OCI-LY7 (cell line): ENCODE measurements around the gene TDRD15. TPM values are rescaled to one million over a fixed set of nuclear protein-coding genes. Genes with fewer than 3 reads are reported as not detected.
"Not testable (repeated sequence)": the region's sequence is repeated elsewhere in the genome, so short reads cannot be mapped to it uniquely, and the experiment has no call there.

ENCODE experiments used
- BruUV-seq: library from RNA; stranded (reverse); fragments of 400-500 nt; replicated peaks from 2 replicates; lab custom pipeline; 2021; lab: Mats Ljungman, UMichigan
- CTCF ChIA-PET: fragments of 300-600 bp; sonication (Branson Sonifier 250); formaldehyde crosslinking; loops from one replicate; lab custom pipeline; 2022; ENCODE audit warnings: antibody characterized with exemption; ENCODE audit not compliant: unreplicated experiment; lab: Charles Lee
- POLR2A ChIA-PET: fragments of 300-600 bp; sonication (Branson Sonifier 250); formaldehyde crosslinking; loops from one replicate; lab custom pipeline; 2022; ENCODE audit warnings: antibody characterized with exemption; lab: Charles Lee
- DNase-seq: peaks from one replicate; pipeline ENCODE4 v3.0.0-alpha.2; 2015; ENCODE audit warnings: low spot score
- H2AFZ ChIP-seq: fragments of 200-600 bp; sonication (generic), shearing (Covaris generic); 2 replicates; pipeline ENCODE4 v1.6.1; 2014; ENCODE audit warnings: mild to moderate bottlenecking, antibody characterized with exemption, low read length, moderate library complexity
- H3K27ac ChIP-seq: fragments of 200-600 bp; sonication (generic); 2 replicates; pipeline ENCODE4 v1.5.1; 2014; ENCODE audit warnings: mixed run types, low read depth, mild to moderate bottlenecking, moderate library complexity, low read length, inconsistent platforms; ENCODE audit not compliant: poor library complexity, severe bottlenecking
- H3K36me3 ChIP-seq: fragments of 200-600 bp; sonication (generic); 2 replicates; pipeline ENCODE4 v1.6.1; 2014; ENCODE audit warnings: mild to moderate bottlenecking, antibody characterized with exemption, low read length, moderate library complexity, mixed read lengths; ENCODE audit not compliant: insufficient read depth
- H3K4me1 ChIP-seq: fragments of 200-600 bp; sonication (generic); 2 replicates; pipeline ENCODE4 v1.5.1; 2014; ENCODE audit warnings: mild to moderate bottlenecking, low read length; ENCODE audit not compliant: insufficient read depth, poor library complexity, severe bottlenecking
- H3K4me2 ChIP-seq: fragments of 200-600 bp; sonication (generic); 2 replicates; pipeline ENCODE4 v1.6.1; 2014; ENCODE audit warnings: mild to moderate bottlenecking, low read length
- H3K4me3 ChIP-seq: fragments of 200-600 bp; sonication (generic); 2 replicates; pipeline ENCODE4 v1.5.1; 2014; ENCODE audit warnings: mild to moderate bottlenecking, low read depth, low read length; ENCODE audit not compliant: poor library complexity, severe bottlenecking
- H3K79me2 ChIP-seq: fragments of 200-600 bp; sonication (generic); 2 replicates; pipeline ENCODE4 v1.6.1; 2016; ENCODE audit warnings: low read depth, mild to moderate bottlenecking, low read length, moderate library complexity, mixed read lengths; ENCODE audit not compliant: insufficient read depth
- H3K9me2 ChIP-seq: fragments of 200-600 bp; sonication (generic); 2 replicates; pipeline ENCODE4 v1.6.1; 2016; ENCODE audit warnings: mild to moderate bottlenecking, low read length, mixed read lengths; ENCODE audit not compliant: insufficient read depth
- H3K9me3 ChIP-seq: fragments of 200-600 bp; sonication (generic); 2 replicates; pipeline ENCODE4 v1.6.1; 2014; ENCODE audit warnings: mild to moderate bottlenecking, mixed run types, low read length, mixed read lengths
- H4K20me1 ChIP-seq: fragments of 200-600 bp; sonication (generic); 2 replicates; pipeline ENCODE4 v1.6.1; 2014; ENCODE audit warnings: mild to moderate bottlenecking, antibody characterized with exemption, low read length, moderate library complexity, mixed read lengths; ENCODE audit not compliant: insufficient read depth
- CTCF ChIP-seq: fragments of 200-600 bp; sonication (generic); conservative IDR thresholded peaks from 2 replicates; pipeline ENCODE4 v1.5.1; 2014; ENCODE audit warnings: mild to moderate bottlenecking, antibody characterized with exemption, low read length, moderate library complexity, mixed read lengths
- EZH2phosphoT487 ChIP-seq: fragments of 200-600 bp; sonication (generic); IDR thresholded peaks from 2 replicates; pipeline ENCODE4 v1.6.1; 2018; ENCODE audit warnings: low read depth, borderline replicate concordance, mild to moderate bottlenecking, mixed run types, antibody characterized with exemption, low read length, moderate library complexity, mixed read lengths
- intact Hi-C: fragments of 100-400 bp; cut with micrococcal nuclease; formaldehyde crosslinking; loops from one replicate; pipeline ENCODE4 v1.10.0; 2022; ENCODE audit not compliant: unreplicated experiment
- total RNA-seq, 2 experiments: library from RNA; depleted of rRNA in 1 of 2; stranded (reverse); fragments of >200 nt in 1 of 2; shearing (Covaris generic) in 1 of 2; gene quantifications; 2 replicates each; pipeline ENCODE4 v1.2.3, GENCODE V29; 2014 to 2022

The TDRD15 gene
- total RNA-seq, 2 experiments from 2014 or later: not detected

DNA sequence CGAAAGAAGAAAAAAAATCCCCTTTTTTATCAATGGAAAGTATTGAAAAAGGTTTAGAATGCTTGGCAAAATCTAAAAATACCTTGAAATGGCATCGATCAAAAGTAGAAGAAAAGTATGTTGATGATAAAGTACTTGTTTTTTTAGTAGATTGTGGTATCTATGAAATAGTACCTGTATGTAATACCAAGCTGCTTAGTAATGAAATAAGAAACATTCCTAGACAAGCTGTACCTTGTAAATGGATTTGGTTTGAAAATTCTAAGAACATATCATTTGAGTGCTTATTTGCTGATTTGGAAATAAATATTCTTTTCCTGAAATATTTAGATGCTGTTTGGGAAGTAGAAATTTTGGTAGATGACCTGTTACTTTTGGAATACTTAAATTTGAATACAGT lies 18.4 kb downstream of the TDRD15 start:
- Histone ChIP-seq H2AFZ (no peak overlapping the region), H3K9me2 (no peaks in the 10 kb centered on the region), H3K4me2 (no peak overlapping the region), H4K20me1 (no peaks in the 10 kb centered on the region), H3K36me3 (no peaks in the 10 kb centered on the region), H3K27ac (no peak overlapping the region), H3K79me2 (no peaks in the 10 kb centered on the region), H3K4me3 (no peak overlapping the region), H3K9me3 (no peaks in the 10 kb centered on the region), H3K4me1 (no peaks in the 10 kb centered on the region)
- intact Hi-C loops: no loop called here
- CTCF ChIA-PET: no interaction called here
- BruUV-seq: no TSS peak
- POLR2A ChIA-PET: no interaction called here
- DNase-seq: no peak
- no peak for TF ChIP-seq EZH2phosphoT487
- TF ChIP-seq CTCF: no peak

GRCh38 chr2:21146638-21147037 lies 22.9 kb downstream of the TDRD15 start:
- no peak for TF ChIP-seq EZH2phosphoT487
- TF ChIP-seq CTCF: no peak
- intact Hi-C loops: no loop called here
- H3K36me3 ChIP-seq: no peaks in the 10 kb centered on the region
- no peak overlapping the region for H2AFZ ChIP-seq
- H3K9me2 ChIP-seq: no peaks in the 10 kb centered on the region
- CTCF ChIA-PET: no interaction called here
- no peaks in the 10 kb centered on the region for H3K79me2 ChIP-seq
- BruUV-seq: no TSS peak
- no peaks in the 10 kb centered on the region for H3K4me1 ChIP-seq
- H4K20me1 ChIP-seq: no peaks in the 10 kb centered on the region
- no peaks in the 10 kb centered on the region for H3K9me3 ChIP-seq
- H3K4me3 ChIP-seq: no peak overlapping the region
- no peak for DNase-seq
- H3K27ac ChIP-seq: no peak overlapping the region
- no peak overlapping the region for H3K4me2 ChIP-seq
- POLR2A ChIA-PET: no interaction called here

GRCh38 chr2:21148718-21149117 lies 24.9 kb downstream of the TDRD15 start:
- TF ChIP-seq EZH2phosphoT487 (no peak), CTCF (no peak)
- ChIA-PET POLR2A (interaction anchor here (0.6 to 0.7 kb wide), 3 partner anchors 15 to 833 kb away, joined by 3 to 4 read pairs (median 3); no protein-coding TSS in a partner anchor), CTCF (no interaction called here)
- no TSS peak for BruUV-seq
- intact Hi-C loops: no loop called here
- Histone ChIP-seq H3K4me1 (no peaks in the 10 kb centered on the region), H3K9me2 (no peaks in the 10 kb centered on the region), H3K4me3 (no peak overlapping the region), H4K20me1 (no peaks in the 10 kb centered on the region), H2AFZ (no peak overlapping the region), H3K4me2 (no peak overlapping the region), H3K36me3 (no peaks in the 10 kb centered on the region), H3K79me2 (no peaks in the 10 kb centered on the region), H3K27ac (no peak overlapping the region), H3K9me3 (no peaks in the 10 kb centered on the region)
- no peak for DNase-seq

- intact Hi-C loops, H3K9me2 ChIP-seq, H3K36me3 ChIP-seq, H3K27ac ChIP-seq, CTCF ChIA-PET, H3K9me3 ChIP-seq, H3K79me2 ChIP-seq, BruUV-seq, DNase-seq, H4K20me1 ChIP-seq, H3K4me2 ChIP-seq, H3K4me1 ChIP-seq, H3K4me3 ChIP-seq, H2AFZ ChIP-seq: not testable (repeated sequence)
- POLR2A ChIA-PET: interaction anchor here (1.3 kb wide), 1 partner anchor 14 kb away, joined by 3 read pairs; no protein-coding TSS in a partner anchor
Observed at GRCh38 chr2:21151234-21151633, 27.5 kb downstream of the TDRD15 start.
